ENCODE data around the gene PNMA8A. TPM values are rescaled to one million over a fixed set of nuclear protein-coding genes. Genes with fewer than 3 reads are reported as not detected.

The PNMA8A gene
- total and polyA plus RNA-seq, 2 of the 13 experiments (the other 11 are each of a cell fraction or from before 2014, with no cell fraction given) = 0.13 to 0.51 TPM

DNA sequence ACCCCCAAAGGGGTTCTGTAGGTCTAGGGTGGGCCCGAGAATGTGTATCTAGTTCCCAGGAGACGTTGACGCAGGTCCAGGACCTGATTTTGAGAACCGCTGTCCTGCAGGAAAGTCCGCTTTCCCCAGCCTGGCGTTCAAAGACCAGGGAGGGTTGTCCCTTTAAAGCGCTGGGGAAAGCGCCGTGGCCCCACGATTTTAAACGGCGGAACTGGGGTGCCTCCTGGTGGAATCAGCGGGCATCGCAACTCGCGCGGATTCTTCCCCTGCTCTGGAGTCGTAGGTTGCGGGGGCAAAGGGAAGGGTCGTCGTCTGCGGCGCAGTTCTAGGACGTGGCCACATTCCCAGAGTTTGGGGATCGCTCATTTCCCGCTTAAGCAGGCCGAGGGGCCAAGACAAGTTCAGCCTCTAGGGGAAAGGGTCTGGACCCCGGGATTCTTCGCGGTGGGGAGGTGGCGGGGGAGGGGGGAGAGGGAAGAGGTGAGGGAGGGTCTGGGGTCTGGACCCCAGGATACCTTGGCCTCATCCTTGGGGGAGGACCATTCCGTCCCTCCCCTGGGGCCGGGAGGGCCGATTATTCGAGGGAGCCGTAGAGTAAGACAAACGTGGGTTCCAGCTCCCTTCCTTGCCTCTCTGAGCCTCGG lies 16.6 kb upstream of the PNMA8A start (continued):
- TF ChIP-seq, protein P1, sequence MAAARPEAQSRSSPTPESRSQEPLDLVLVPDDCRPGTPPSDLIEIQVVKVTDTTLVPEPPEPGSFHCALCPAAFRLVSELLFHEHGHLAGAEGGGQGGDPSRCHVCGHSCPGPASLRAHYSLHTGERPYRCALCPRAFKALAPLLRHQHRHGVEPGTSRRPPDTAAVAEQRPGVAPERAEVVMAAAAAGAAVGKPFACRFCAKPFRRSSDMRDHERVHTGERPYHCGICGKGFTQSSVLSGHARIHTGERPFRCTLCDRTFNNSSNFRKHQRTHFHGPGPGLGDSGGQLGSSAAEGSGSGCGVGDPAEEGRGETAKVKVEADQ (CRISPR knock-in tag; IDR thresholded peaks at IDR 0.05; ENCODE audit: borderline replicate concordance) = no peak
- TF ChIP-seq NCOA1 (CRISPR knock-in tag; IDR thresholded peaks at IDR 0.05) (no peak), THAP11 (CRISPR knock-in tag; IDR thresholded peaks at IDR 0.05) (no peak), ZNF468 (CRISPR knock-in tag; IDR thresholded peaks at IDR 0.05) (no peak), JUND (CRISPR knock-in tag; IDR thresholded peaks at IDR 0.05) (no peak), NCOR1 (IDR thresholded peaks at IDR 0.05; ENCODE audit: borderline replicate concordance, low read length) (no peak), GATA4 (IDR thresholded peaks at IDR 0.05; ENCODE audit: borderline replicate concordance, low read depth) (no peak), ZNF766 (CRISPR knock-in tag; IDR thresholded peaks at IDR 0.05; ENCODE audit: borderline replicate concordance) (no peak), FOXJ3 (CRISPR knock-in tag; IDR thresholded peaks at IDR 0.05; ENCODE audit: borderline replicate concordance) (no peak), SPEN (CRISPR knock-in tag; IDR thresholded peaks at IDR 0.05; ENCODE audit: low read depth) (no peak), RXRB (CRISPR knock-in tag; IDR thresholded peaks at IDR 0.05; ENCODE audit: borderline replicate concordance) (no peak), ZSCAN31 (CRISPR knock-in tag; IDR thresholded peaks at IDR 0.05; ENCODE audit: low read depth) (no peak), KAT2B (IDR thresholded peaks at IDR 0.05; ENCODE audit: borderline replicate concordance, low read depth, low read length) (no peak), ZNF549 (CRISPR knock-in tag; IDR thresholded peaks at IDR 0.05) (no peak), KLF12 (CRISPR knock-in tag; IDR thresholded peaks at IDR 0.05; ENCODE audit: borderline replicate concordance) (no peak), ZNF350 (CRISPR knock-in tag; IDR thresholded peaks at IDR 0.05; ENCODE audit: borderline replicate concordance, low read depth) (no peak), STAG1 (CRISPR knock-in tag; IDR thresholded peaks at IDR 0.05) (peak; percentile 98), ISL2 (CRISPR knock-in tag; IDR thresholded peaks at IDR 0.05) (no peak; the same call in 1 of the 2 replicates)
- TF ChIP-seq, protein P2, sequence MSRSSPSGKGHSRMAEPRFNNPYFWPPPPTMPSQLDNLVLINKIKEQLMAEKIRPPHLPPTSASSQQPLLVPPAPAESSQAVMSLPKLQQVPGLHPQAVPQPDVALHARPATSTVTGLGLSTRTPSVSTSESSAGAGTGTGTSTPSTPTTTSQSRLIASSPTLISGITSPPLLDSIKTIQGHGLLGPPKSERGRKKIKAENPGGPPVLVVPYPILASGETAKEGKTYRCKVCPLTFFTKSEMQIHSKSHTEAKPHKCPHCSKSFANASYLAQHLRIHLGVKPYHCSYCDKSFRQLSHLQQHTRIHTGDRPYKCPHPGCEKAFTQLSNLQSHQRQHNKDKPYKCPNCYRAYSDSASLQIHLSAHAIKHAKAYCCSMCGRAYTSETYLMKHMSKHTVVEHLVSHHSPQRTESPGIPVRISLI (CRISPR knock-in tag; IDR thresholded peaks at IDR 0.05; ENCODE audit: borderline replicate concordance) = peak; percentile 72; the same call in 1 of the 2 replicates
- TF ChIP-seq, protein P3, sequence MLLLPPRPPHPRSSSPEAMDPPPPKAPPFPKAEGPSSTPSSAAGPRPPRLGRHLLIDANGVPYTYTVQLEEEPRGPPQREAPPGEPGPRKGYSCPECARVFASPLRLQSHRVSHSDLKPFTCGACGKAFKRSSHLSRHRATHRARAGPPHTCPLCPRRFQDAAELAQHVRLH (CRISPR knock-in tag; IDR thresholded peaks at IDR 0.05; ENCODE audit: borderline replicate concordance, low read depth) = no peak
- TF ChIP-seq, protein P4, sequence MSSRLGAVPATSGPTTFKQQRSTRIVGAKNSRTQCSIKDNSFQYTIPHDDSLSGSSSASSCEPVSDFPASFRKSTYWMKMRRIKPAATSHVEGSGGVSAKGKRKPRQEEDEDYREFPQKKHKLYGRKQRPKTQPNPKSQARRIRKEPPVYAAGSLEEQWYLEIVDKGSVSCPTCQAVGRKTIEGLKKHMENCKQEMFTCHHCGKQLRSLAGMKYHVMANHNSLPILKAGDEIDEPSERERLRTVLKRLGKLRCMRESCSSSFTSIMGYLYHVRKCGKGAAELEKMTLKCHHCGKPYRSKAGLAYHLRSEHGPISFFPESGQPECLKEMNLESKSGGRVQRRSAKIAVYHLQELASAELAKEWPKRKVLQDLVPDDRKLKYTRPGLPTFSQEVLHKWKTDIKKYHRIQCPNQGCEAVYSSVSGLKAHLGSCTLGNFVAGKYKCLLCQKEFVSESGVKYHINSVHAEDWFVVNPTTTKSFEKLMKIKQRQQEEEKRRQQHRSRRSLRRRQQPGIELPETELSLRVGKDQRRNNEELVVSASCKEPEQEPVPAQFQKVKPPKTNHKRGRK (CRISPR knock-in tag; IDR thresholded peaks at IDR 0.05) = 0 out of 2 replicates have a peak, but pooled peaks have one; percentile 32
- TF ChIP-seq, protein P5, sequence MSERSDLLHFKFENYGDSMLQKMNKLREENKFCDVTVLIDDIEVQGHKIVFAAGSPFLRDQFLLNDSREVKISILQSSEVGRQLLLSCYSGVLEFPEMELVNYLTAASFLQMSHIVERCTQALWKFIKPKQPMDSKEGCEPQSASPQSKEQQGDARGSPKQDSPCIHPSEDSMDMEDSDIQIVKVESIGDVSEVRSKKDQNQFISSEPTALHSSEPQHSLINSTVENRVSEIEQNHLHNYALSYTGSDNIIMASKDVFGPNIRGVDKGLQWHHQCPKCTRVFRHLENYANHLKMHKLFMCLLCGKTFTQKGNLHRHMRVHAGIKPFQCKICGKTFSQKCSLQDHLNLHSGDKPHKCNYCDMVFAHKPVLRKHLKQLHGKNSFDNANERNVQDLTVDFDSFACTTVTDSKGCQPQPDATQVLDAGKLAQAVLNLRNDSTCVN (CRISPR knock-in tag; IDR thresholded peaks at IDR 0.05; ENCODE audit: borderline replicate concordance) = no peak
- TF ChIP-seq, protein P6, sequence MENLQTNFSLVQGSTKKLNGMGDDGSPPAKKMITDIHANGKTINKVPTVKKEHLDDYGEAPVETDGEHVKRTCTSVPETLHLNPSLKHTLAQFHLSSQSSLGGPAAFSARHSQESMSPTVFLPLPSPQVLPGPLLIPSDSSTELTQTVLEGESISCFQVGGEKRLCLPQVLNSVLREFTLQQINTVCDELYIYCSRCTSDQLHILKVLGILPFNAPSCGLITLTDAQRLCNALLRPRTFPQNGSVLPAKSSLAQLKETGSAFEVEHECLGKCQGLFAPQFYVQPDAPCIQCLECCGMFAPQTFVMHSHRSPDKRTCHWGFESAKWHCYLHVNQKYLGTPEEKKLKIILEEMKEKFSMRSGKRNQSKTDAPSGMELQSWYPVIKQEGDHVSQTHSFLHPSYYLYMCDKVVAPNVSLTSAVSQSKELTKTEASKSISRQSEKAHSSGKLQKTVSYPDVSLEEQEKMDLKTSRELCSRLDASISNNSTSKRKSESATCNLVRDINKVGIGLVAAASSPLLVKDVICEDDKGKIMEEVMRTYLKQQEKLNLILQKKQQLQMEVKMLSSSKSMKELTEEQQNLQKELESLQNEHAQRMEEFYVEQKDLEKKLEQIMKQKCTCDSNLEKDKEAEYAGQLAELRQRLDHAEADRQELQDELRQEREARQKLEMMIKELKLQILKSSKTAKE (CRISPR knock-in tag; IDR thresholded peaks at IDR 0.05; ENCODE audit: borderline replicate concordance) = no peak

All from HepG2 (cell line).